Measurements from ENCODE around the gene ATP12A. TPM values are rescaled to one million over a fixed set of nuclear protein-coding genes. Genes with fewer than 3 reads are reported as not detected.

The ATP12A gene
- total RNA-seq, 2 donors from 2014 or later, result under 0.01 to 0.26 TPM

- WGBS, 2 donors, result 13 to 17% methylated on average over 14 of the region's 14 CpGs
- H3K27ac ChIP-seq, result peak overlapping the region in 1 of 4 donors; percentile 47
- peak in 3 of 4 donors; percentile 32 to 42 (median 37) for DNase-seq
- peak; percentile 71 for ATAC-seq
- H3K4me1 ChIP-seq, result peaks cover 5% of the 10 kb centered on the region
- no peaks in the 10 kb centered on the region for H3K9me3 ChIP-seq
- no peak overlapping the region for H3K4me3 ChIP-seq
- H3K27me3 ChIP-seq, result no peaks in the 10 kb centered on the region
- TF ChIP-seq POLR2A (IDR thresholded peaks at IDR 0.05) (no peak), CTCF (IDR thresholded peaks at IDR 0.05) (peak; percentile 34 to 60 (median 49))
- intact Hi-C loops (cut with DNase I), result no loop called here
- no peaks in the 10 kb centered on the region for H3K36me3 ChIP-seq (replicated peaks in 1 of 2; ENCODE audit: insufficient read depth in 1 of 2, low read depth in 2 of 2)
These were observed 8.7 kb upstream of the ATP12A start for GRCh38 chr13:24671386-24672113.

GRCh38 chr13:24672141-24673132 lies 7.8 kb upstream of the ATP12A start:
- no peaks in the 10 kb centered on the region for H3K36me3 ChIP-seq (replicated peaks in 1 of 2; ENCODE audit: insufficient read depth in 1 of 2, low read depth in 2 of 2)
- H3K9me3 ChIP-seq, result no peaks in the 10 kb centered on the region
- TF ChIP-seq POLR2A (IDR thresholded peaks at IDR 0.05) (no peak), CTCF (IDR thresholded peaks at IDR 0.05) (no peak)
- no peak overlapping the region for H3K4me3 ChIP-seq
- intact Hi-C loops (cut with DNase I), result no loop called here
- peak overlapping the region in 2 of 4 donors; percentile 9 to 30 for H3K27ac ChIP-seq
- DNase-seq (peak in 1 of 4 donors; percentile 22), ATAC-seq (no peak)
- peaks cover 5% of the 10 kb centered on the region for H3K4me1 ChIP-seq
- no peaks in the 10 kb centered on the region for H3K27me3 ChIP-seq
- 45 to 52% methylated on average over 9 of the region's 9 CpGs for WGBS, 2 donors

GRCh38 chr13:24675806-24676570 lies 4.2 kb upstream of the ATP12A start:
- 54 to 64% methylated on average over 16 of the region's 16 CpGs for WGBS, 2 donors
- Histone ChIP-seq H3K27ac (no peak overlapping the region), H3K4me3 (no peak overlapping the region), H3K4me1 (peaks cover 14% of the 10 kb centered on the region), H3K36me3 (replicated peaks in 1 of 2; ENCODE audit: insufficient read depth in 1 of 2, low read depth in 2 of 2) (no peaks in the 10 kb centered on the region), H3K27me3 (peaks cover 0 to 5% of the 10 kb centered on the region in 2 donors), H3K9me3 (no peaks in the 10 kb centered on the region)
- TF ChIP-seq POLR2A (IDR thresholded peaks at IDR 0.05), result no peak
- TF ChIP-seq CTCF (IDR thresholded peaks at IDR 0.05), result no peak
- intact Hi-C loops (cut with DNase I), result no loop called here
- DNase-seq, result no peak
- ATAC-seq, result no peak

- ATAC-seq (no peak), DNase-seq (no peak)
- no peaks in the 10 kb centered on the region for H3K36me3 ChIP-seq (replicated peaks in 1 of 2; ENCODE audit: insufficient read depth in 1 of 2, low read depth in 2 of 2)
- TF ChIP-seq CTCF (IDR thresholded peaks at IDR 0.05) (no peak), POLR2A (IDR thresholded peaks at IDR 0.05) (no peak)
- peaks cover 15% of the 10 kb centered on the region for H3K4me1 ChIP-seq
- no peak overlapping the region for H3K27ac ChIP-seq
- WGBS, 2 donors, result 71 to 83% methylated on average over 3 of the region's 3 CpGs
- H3K27me3 ChIP-seq, result peaks cover 0 to 5% of the 10 kb centered on the region in 2 donors
- no peaks in the 10 kb centered on the region for H3K9me3 ChIP-seq
- intact Hi-C loops (cut with DNase I), result no loop called here
- no peak overlapping the region for H3K4me3 ChIP-seq
These were observed 2.1 kb upstream of the ATP12A start for GRCh38 chr13:24678151-24678550.

Data from body of pancreas (tissue), 4 donors.